UCSD-AML1 (cell line): ENCODE results near the gene GALR3.

Experiments
- DNase-seq: peaks from one replicate; lab custom pipeline; 2025; ENCODE audit not compliant: unreplicated experiment; lab: John Stamatoyannopoulos, UW

The GALR3 gene

GRCh38 chr22:37818409-37819104, 4.6 kb upstream of the GALR3 start:
- DNase-seq, result no peak

- no peak for DNase-seq
Observed at GRCh38 chr22:37819105-37819433, 4.1 kb upstream of the GALR3 start.

GRCh38 chr22:37820350-37820749, 2.8 kb upstream of the GALR3 start:
- DNase-seq, result no peak

- DNase-seq, result no peak
Observed at GRCh38 chr22:37822079-37822833, 926 bp upstream of the GALR3 start.

- no peak for DNase-seq
Observed at GRCh38 chr22:37824674-37825641, 1.8 kb downstream of the GALR3 start.

GRCh38 chr22:37827056-37827455, 3.9 kb downstream of the GALR3 start:
- DNase-seq, result no peak

- DNase-seq, result no peak
Observed at GRCh38 chr22:37830093-37830842, 7.1 kb downstream of the GALR3 start.

- DNase-seq, result no peak
Observed at GRCh38 chr22:37831472-37831871, 8.3 kb downstream of the GALR3 start.

GRCh38 chr22:37832022-37832857, 9.1 kb downstream of the GALR3 start:
- no peak for DNase-seq

- no peak for DNase-seq
Observed at GRCh38 chr22:37842015-37842793, 19.0 kb downstream of the GALR3 start.

- no peak for DNase-seq
Observed at GRCh38 chr22:37843741-37844089, 20.5 kb downstream of the GALR3 start.

- DNase-seq, result no peak
Observed at GRCh38 chr22:37844904-37845329, 21.7 kb downstream of the GALR3 start.

GRCh38 chr22:37846433-37846832, 23.3 kb downstream of the GALR3 start:
- DNase-seq, result no peak

- DNase-seq, result no peak
Observed at GRCh38 chr22:37848587-37849088, 25.5 kb downstream of the GALR3 start.

GRCh38 chr22:37849089-37849751, 26.0 kb downstream of the GALR3 start, which contains the start of gene EIF3L:
Gene EIF3L, plus strand, starts transcription at chr22:37849419. Its CDS starts 31 bp downstream, at chr22:37849450.
- DNase-seq, result peak; percentile 91

GRCh38 chr22:37850801-37851200, 27.6 kb downstream of the GALR3 start:
- no peak for DNase-seq

- no peak for DNase-seq
Observed at GRCh38 chr22:37852418-37852817, 29.2 kb downstream of the GALR3 start.

GRCh38 chr22:37854946-37855345, 31.8 kb downstream of the GALR3 start:
- DNase-seq, result no peak
